HG03378 (cell line): ENCODE results near the gene AMOT.
"Not testable (repeated sequence)": the region's sequence is repeated elsewhere in the genome, so short reads cannot be mapped to it uniquely, and the experiment has no call there.

Experiments used
- ATAC-seq: cut with Tn5 transposase; IDR thresholded peaks from one replicate; pipeline ENCODE4 v1.9.1; 2021; ENCODE audit warnings: mild to moderate bottlenecking, moderate library complexity; ENCODE audit not compliant: unreplicated experiment

The AMOT gene

GRCh38 chrX:112840382-112841113, at the start of gene AMOT:
AMOT (minus strand) TSS chrX:112840831; CDS start chrX:112823126, 17,705 bp downstream.
- peak; percentile 32 for ATAC-seq

GRCh38 chrX:112889400-112889799, 48.8 kb upstream of the AMOT start:
- ATAC-seq = no peak

- ATAC-seq = no peak
These were observed 48.3 kb upstream of the AMOT start for GRCh38 chrX:112888916-112889315.

- ATAC-seq = no peak
These were observed 37.1 kb upstream of the AMOT start for GRCh38 chrX:112877771-112878173.

GRCh38 chrX:112874614-112875013, 34.0 kb upstream of the AMOT start:
- peak; percentile 56 for ATAC-seq

- ATAC-seq = peak; percentile 29
These were observed 33.5 kb upstream of the AMOT start for GRCh38 chrX:112874175-112874574.

- ATAC-seq = no peak
These were observed 28.0 kb upstream of the AMOT start for GRCh38 chrX:112868586-112868985.

GRCh38 chrX:112867570-112867969, 26.9 kb upstream of the AMOT start:
- ATAC-seq = peak; percentile 85

GRCh38 chrX:112866175-112866574, 25.5 kb upstream of the AMOT start:
- ATAC-seq = no peak

- ATAC-seq = no peak
These were observed 24.9 kb upstream of the AMOT start for GRCh38 chrX:112865464-112866025.

GRCh38 chrX:112863850-112864249, 23.2 kb upstream of the AMOT start:
- no peak for ATAC-seq

GRCh38 chrX:112857478-112857878, 16.8 kb upstream of the AMOT start:
- ATAC-seq = no peak

GRCh38 chrX:112854901-112855300, 14.3 kb upstream of the AMOT start:
- not testable (repeated sequence) for ATAC-seq

GRCh38 chrX:112852851-112853250, 12.2 kb upstream of the AMOT start:
- ATAC-seq = no peak

- ATAC-seq = peak; percentile 65
These were observed 11.2 kb upstream of the AMOT start for GRCh38 chrX:112851806-112852205.

GRCh38 chrX:112851161-112851779, 10.6 kb upstream of the AMOT start:
- ATAC-seq = peak; percentile 93

GRCh38 chrX:112849016-112849415, 8.4 kb upstream of the AMOT start:
- peak; percentile 33 for ATAC-seq

GRCh38 chrX:112846782-112847181, 6.2 kb upstream of the AMOT start:
- no peak for ATAC-seq

GRCh38 chrX:112846187-112846586, 5.6 kb upstream of the AMOT start:
- ATAC-seq = no peak

- ATAC-seq = peak; percentile 53
These were observed 3.6 kb upstream of the AMOT start for GRCh38 chrX:112844250-112844649.

GRCh38 chrX:112841820-112842157, 1.2 kb upstream of the AMOT start:
- no peak for ATAC-seq

- ATAC-seq = peak; percentile 91
These were observed 636 bp upstream of the AMOT start for GRCh38 chrX:112841114-112841819.
